H9 (cell line): Measurements from ENCODE around the gene PLPP2. TPM values are rescaled to one million over a fixed set of nuclear protein-coding genes. Genes with fewer than 3 reads are reported as not detected.

Experiments used
- DNase-seq: peaks from one replicate; pipeline ENCODE4 v3.0.0-alpha.2; 2017
- H2AFZ ChIP-seq: one replicate; pipeline ENCODE4 v1.6.1; 2013; ENCODE audit warnings: mild to moderate bottlenecking, low read length, control low read depth, moderate library complexity
- H2AK5ac ChIP-seq: 2 replicates; pipeline ENCODE4 v1.6.1; 2013; ENCODE audit warnings: low read length, control low read depth, mixed read lengths; ENCODE audit not compliant: insufficient read length
- H2BK120ac ChIP-seq: one replicate; pipeline ENCODE4 v1.6.1; 2013; ENCODE audit warnings: low read depth, mild to moderate bottlenecking, low read length, control low read depth, inconsistent platforms; ENCODE audit not compliant: poor library complexity, severe bottlenecking
- H2BK12ac ChIP-seq: 2 replicates; pipeline ENCODE4 v1.6.1; 2013; ENCODE audit warnings: low read length, control low read depth, mixed read lengths, low read depth; ENCODE audit not compliant: insufficient read length
- H2BK15ac ChIP-seq: 2 replicates; pipeline ENCODE4 v1.6.1; 2013; ENCODE audit warnings: low read depth, low read length, control low read depth
- H2BK20ac ChIP-seq: one replicate; pipeline ENCODE4 v1.6.1; 2013; ENCODE audit warnings: low read depth, mild to moderate bottlenecking, low read length, control low read depth, inconsistent platforms; ENCODE audit not compliant: poor library complexity, severe bottlenecking
- H2BK5ac ChIP-seq: 2 replicates; pipeline ENCODE4 v1.6.1; 2013; ENCODE audit warnings: low read length, control low read depth, mixed read lengths; ENCODE audit not compliant: insufficient read length
- H3K14ac ChIP-seq: 2 replicates; pipeline ENCODE4 v1.6.1; 2013; ENCODE audit warnings: low read length, control low read depth; ENCODE audit not compliant: insufficient read depth
- H3K18ac ChIP-seq: 2 replicates; pipeline ENCODE4 v1.6.1; 2013; ENCODE audit warnings: low read depth, mild to moderate bottlenecking, mixed read lengths, low read length, control low read depth; ENCODE audit not compliant: insufficient read length
- H3K23ac ChIP-seq: 2 replicates; pipeline ENCODE4 v1.6.1; 2013; ENCODE audit warnings: low read length, control low read depth, mixed read lengths, low read depth; ENCODE audit not compliant: insufficient read length
- H3K23me2 ChIP-seq: 2 replicates; pipeline ENCODE4 v1.6.1; 2013; ENCODE audit warnings: low read depth, mild to moderate bottlenecking, mixed read lengths, low read length, control low read depth; ENCODE audit not compliant: insufficient read length, poor library complexity, severe bottlenecking
- H3K27ac ChIP-seq: 2 replicates; pipeline ENCODE4 v1.5.1; 2013; ENCODE audit warnings: low read length, control low read depth, mixed read lengths, low read depth; ENCODE audit not compliant: insufficient read length
- H3K27me3 ChIP-seq: 2 replicates; pipeline ENCODE4 v1.6.1; 2013; ENCODE audit warnings: low read length, control low read depth, inconsistent platforms; ENCODE audit not compliant: insufficient read depth
- H3K4ac ChIP-seq: 2 replicates; pipeline ENCODE4 v1.6.1; 2013; ENCODE audit warnings: low read depth, mild to moderate bottlenecking, control low read depth, inconsistent platforms, low read length, moderate library complexity
- H3K4me1 ChIP-seq: 2 replicates; pipeline ENCODE4 v1.6.1; 2013; ENCODE audit warnings: low read length, control low read depth, inconsistent platforms; ENCODE audit not compliant: insufficient read depth
- H3K4me2 ChIP-seq: 2 replicates; pipeline ENCODE4 v1.6.1; 2013; ENCODE audit warnings: low read length, control low read depth, mixed read lengths; ENCODE audit not compliant: insufficient read length, insufficient read depth
- H3K56ac ChIP-seq: 2 replicates; pipeline ENCODE4 v1.6.1; 2013; ENCODE audit warnings: low read depth, mild to moderate bottlenecking, mixed read lengths, low read length, control low read depth; ENCODE audit not compliant: insufficient read length
- H3K79me1 ChIP-seq: 2 replicates; pipeline ENCODE4 v1.6.1; 2013; ENCODE audit warnings: low read depth, mild to moderate bottlenecking, moderate library complexity, low read length, control low read depth, inconsistent platforms; ENCODE audit not compliant: insufficient read depth, poor library complexity, severe bottlenecking
- H3K79me2 ChIP-seq: 2 replicates; pipeline ENCODE4 v1.6.1; 2013; ENCODE audit warnings: low read length, control low read depth, inconsistent platforms; ENCODE audit not compliant: insufficient read depth
- H3K9ac ChIP-seq: 2 replicates; pipeline ENCODE4 v1.6.1; 2013; ENCODE audit warnings: low read length, control low read depth, mixed read lengths; ENCODE audit not compliant: insufficient read length; ENCODE audit errors: extremely low read depth
- H3K9me3 ChIP-seq: one replicate; pipeline ENCODE4 v1.6.1; 2013; ENCODE audit warnings: low read depth, low read length, inconsistent platforms; ENCODE audit not compliant: control insufficient read depth
- H3T11ph ChIP-seq: one replicate; pipeline ENCODE4 v1.6.1; 2013; ENCODE audit warnings: mild to moderate bottlenecking, low read length, control low read depth, inconsistent platforms
- H4K20me1 ChIP-seq: one replicate; pipeline ENCODE4 v1.6.1; 2013; ENCODE audit not compliant: control insufficient read depth, insufficient read length, insufficient read depth
- H4K5ac ChIP-seq: 2 replicates; pipeline ENCODE4 v1.6.1; 2013; ENCODE audit warnings: low read depth, mild to moderate bottlenecking, mixed read lengths, low read length, control low read depth; ENCODE audit not compliant: insufficient read length
- H4K8ac ChIP-seq: replicated peaks from 2 replicates; pipeline ENCODE4 v1.6.1; 2013; ENCODE audit warnings: low read length, control low read depth, mixed read lengths, low read depth; ENCODE audit not compliant: insufficient read length
- H4K91ac ChIP-seq: 2 replicates; pipeline ENCODE4 v1.6.1; 2013; ENCODE audit warnings: low read depth, mild to moderate bottlenecking, moderate library complexity, mixed read lengths, low read length, control low read depth; ENCODE audit not compliant: insufficient read length
- H3K27ac Mint-ChIP-seq, 3 experiments: 2 replicates in 2 of 3; 3 replicates in 1 of 3; pipeline ENCODE4 v1.8.0; 2020 to 2021; ENCODE audit warnings: mixed read lengths in 3 of 3, mild to moderate bottlenecking in 1 of 3, moderate library complexity in 1 of 3
- H3K27me3 Mint-ChIP-seq: 2 replicates; pipeline ENCODE4 v1.8.0; 2021; ENCODE audit warnings: low read depth, mild to moderate bottlenecking, moderate library complexity, mixed read lengths
- H3K36me3 Mint-ChIP-seq, 3 experiments: 2 replicates in 2 of 3; 3 replicates in 1 of 3; pipeline ENCODE4 v1.8.0; 2020 to 2021; ENCODE audit warnings: low read depth in 3 of 3, mixed read lengths in 3 of 3; ENCODE audit not compliant: insufficient read depth in 1 of 3
- H3K4me1 Mint-ChIP-seq, 2 experiments: 2 replicates each; pipeline ENCODE4 v1.8.0; 2020; ENCODE audit warnings: mixed read lengths in 2 of 2
- H3K4me3 Mint-ChIP-seq, 2 experiments: 2 replicates in 1 of 2; 3 replicates in 1 of 2; pipeline ENCODE4 v1.8.0; 2020 to 2021; ENCODE audit warnings: mild to moderate bottlenecking in 2 of 2, mixed read lengths in 2 of 2, moderate library complexity in 1 of 2
- H3K9me3 Mint-ChIP-seq, 2 experiments: 2 replicates in 1 of 2; 3 replicates in 1 of 2; pipeline ENCODE4 v1.8.0; 2020; ENCODE audit warnings: mild to moderate bottlenecking in 2 of 2, mixed read lengths in 2 of 2, moderate library complexity in 1 of 2
- WGBS: extraction: QIAGEN DNeasy Blood & Tissue Kit; methylation state at CpG from one replicate; pipeline ENCODE4 v1.1.7; 2013; ENCODE audit warnings: missing lambda C conversion rate, low lambda C conversion rate, mixed read lengths; ENCODE audit not compliant: insufficient read length; ENCODE audit errors: extremely low coverage; 5-methylcytosine and 5-hydroxymethylcytosine counted together
- total RNA-seq: library from RNA; stranded (reverse); gene quantifications from 2 replicates; pipeline ENCODE4 v1.2.1, GENCODE V29; 2021
- TF ChIP-seq, protein P1 (sequence below): fragments of 200-600 bp; sonication (generic); conservative IDR thresholded peaks from 3 replicates; pipeline ENCODE4 v1.8.0; 2021; ENCODE audit warnings: antibody characterized with exemption, mild to moderate bottlenecking

PLPP2 gene
- total RNA-seq, 1 experiment from 2014 or later, result 143 TPM

DNA sequence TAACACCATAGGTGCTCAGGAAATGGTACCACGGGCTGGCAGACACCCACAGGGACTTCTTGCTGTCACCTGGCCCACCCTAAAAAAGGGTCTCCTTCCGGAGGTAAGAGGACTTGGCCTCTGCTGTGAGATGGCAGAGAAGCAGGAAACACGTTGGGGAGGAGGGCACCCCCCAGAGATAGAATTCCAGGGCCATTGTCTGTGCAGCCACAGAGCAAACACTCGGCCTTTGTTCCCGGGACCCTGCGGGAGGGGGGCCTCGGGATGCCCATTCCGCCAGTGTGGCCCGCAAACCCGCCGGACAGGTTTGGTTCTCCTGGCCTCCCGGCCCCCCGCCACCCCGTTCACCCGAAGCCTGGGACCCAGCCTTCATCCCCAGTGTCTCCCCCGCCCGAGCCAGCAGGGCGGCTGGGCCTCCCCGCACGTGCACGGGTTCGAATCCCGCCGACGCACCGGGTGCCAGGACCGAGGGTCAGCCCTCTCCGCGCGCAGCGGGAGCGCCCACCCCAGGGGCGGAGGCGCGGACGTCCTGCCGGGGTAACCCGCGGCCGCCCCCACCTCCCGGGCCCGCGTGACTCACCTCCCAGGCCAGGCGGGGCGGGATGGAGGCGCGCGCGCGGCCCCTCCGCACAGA lies 714 bp downstream of the PLPP2 start:
- Histone ChIP-seq H2BK15ac (no peak overlapping the region), H3K79me1 (no peaks in the 10 kb centered on the region), H3K14ac (peak overlapping the region; percentile 80), H4K91ac (no peak overlapping the region), H2BK12ac (no peak overlapping the region), H2BK120ac (peak overlapping the region; percentile 85), H3K4me2 (peak overlapping the region; percentile 1), H4K5ac (no peak overlapping the region), H3K18ac (peak overlapping the region; percentile 76), H2AK5ac (no peak overlapping the region), H3K27ac (peak overlapping the region; percentile 60), H3K27me3 (no peaks in the 10 kb centered on the region; the same call in 1 of the 2 replicates), H4K20me1 (no peaks in the 10 kb centered on the region), H3K23ac (no peak overlapping the region), H2BK20ac (no peak overlapping the region), H3K56ac (no peak overlapping the region), H3K23me2 (peaks cover 9% of the 10 kb centered on the region), H3T11ph (no peak overlapping the region), H3K4ac (peak overlapping the region; percentile 93; the same call in 1 of the 2 replicates), H3K4me1 (peaks cover 6% of the 10 kb centered on the region), H3K9ac (no peak overlapping the region), H3K9me3 (no peaks in the 10 kb centered on the region), H2BK5ac (no peak overlapping the region), H4K8ac (no peak overlapping the region), H2AFZ (no peak overlapping the region), H3K79me2 (no peaks in the 10 kb centered on the region; the same call in 1 of the 2 replicates)
- Mint-ChIP-seq H3K27ac (peak overlapping the region; percentile 99 to 100 (median 99)), H3K27me3 (peaks cover 28% of the 10 kb centered on the region), H3K4me3 (peak overlapping the region; percentile 78 to 80), H3K9me3 (peaks cover 6% of the 10 kb centered on the region in 2 experiments; a peak in 3 of 5 replicates), H3K4me1 (peaks cover 40 to 42% of the 10 kb centered on the region in 2 experiments), H3K36me3 (peaks cover 17 to 28% (median 19%) of the 10 kb centered on the region in 3 experiments)
- TF ChIP-seq, protein P1, sequence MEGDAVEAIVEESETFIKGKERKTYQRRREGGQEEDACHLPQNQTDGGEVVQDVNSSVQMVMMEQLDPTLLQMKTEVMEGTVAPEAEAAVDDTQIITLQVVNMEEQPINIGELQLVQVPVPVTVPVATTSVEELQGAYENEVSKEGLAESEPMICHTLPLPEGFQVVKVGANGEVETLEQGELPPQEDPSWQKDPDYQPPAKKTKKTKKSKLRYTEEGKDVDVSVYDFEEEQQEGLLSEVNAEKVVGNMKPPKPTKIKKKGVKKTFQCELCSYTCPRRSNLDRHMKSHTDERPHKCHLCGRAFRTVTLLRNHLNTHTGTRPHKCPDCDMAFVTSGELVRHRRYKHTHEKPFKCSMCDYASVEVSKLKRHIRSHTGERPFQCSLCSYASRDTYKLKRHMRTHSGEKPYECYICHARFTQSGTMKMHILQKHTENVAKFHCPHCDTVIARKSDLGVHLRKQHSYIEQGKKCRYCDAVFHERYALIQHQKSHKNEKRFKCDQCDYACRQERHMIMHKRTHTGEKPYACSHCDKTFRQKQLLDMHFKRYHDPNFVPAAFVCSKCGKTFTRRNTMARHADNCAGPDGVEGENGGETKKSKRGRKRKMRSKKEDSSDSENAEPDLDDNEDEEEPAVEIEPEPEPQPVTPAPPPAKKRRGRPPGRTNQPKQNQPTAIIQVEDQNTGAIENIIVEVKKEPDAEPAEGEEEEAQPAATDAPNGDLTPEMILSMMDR, result no peak
- peak; percentile 96 for DNase-seq
- no CpG with 5 or more reads among the region's 51 CpGs for WGBS
